Measurements from ENCODE around the gene RABGAP1L.

Gene RABGAP1L

GRCh38 chr1:174160603-174161002 is 1.3 kb downstream of the RABGAP1L start:
- POLR2A ChIA-PET (ENCODE audit: low non-redundant PET): no interaction called here
- TF ChIP-seq CTCF (conservative IDR thresholded peaks at IDR 0.05; ENCODE audit: low read depth): no peak
- CTCF ChIA-PET: no interaction called here
- H3K27ac ChIP-seq: peak overlapping the region; percentile 95
- no peak for DNase-seq (ENCODE audit: low spot score)

GRCh38 chr1:174161813-174162212 is 2.5 kb downstream of the RABGAP1L start:
- no peak overlapping the region for H3K27ac ChIP-seq
- POLR2A ChIA-PET (ENCODE audit: low non-redundant PET): interaction anchor here (0.6 kb wide), 1 partner anchor 308 kb away, joined by 3 read pairs; no protein-coding TSS in a partner anchor
- CTCF ChIA-PET: interaction anchor here (0.6 to 0.7 kb wide), 2 partner anchors 47 to 78 kb away, joined by 3 to 4 read pairs; no protein-coding TSS in a partner anchor
- no peak for TF ChIP-seq CTCF (conservative IDR thresholded peaks at IDR 0.05; ENCODE audit: low read depth)
- no peak for DNase-seq (ENCODE audit: low spot score)

- no peak for DNase-seq (ENCODE audit: low spot score)
- TF ChIP-seq CTCF (conservative IDR thresholded peaks at IDR 0.05; ENCODE audit: low read depth): no peak
- POLR2A ChIA-PET (ENCODE audit: low non-redundant PET): no interaction called here
Measured at GRCh38 chr1:174164826-174165225, 5.5 kb downstream of the RABGAP1L start.

GRCh38 chr1:174165471-174166137 is 6.3 kb downstream of the RABGAP1L start:
- CTCF ChIA-PET: interaction anchor here (0.6 to 1.9 kb wide), 2 partner anchors 32 to 52 kb away, joined by 3 to 4 read pairs; no protein-coding TSS in a partner anchor
- DNase-seq (ENCODE audit: low spot score): no peak
- TF ChIP-seq CTCF (conservative IDR thresholded peaks at IDR 0.05; ENCODE audit: low read depth): no peak
- POLR2A ChIA-PET (ENCODE audit: low non-redundant PET): no interaction called here
- peak overlapping the region; percentile 68 for H3K27ac ChIP-seq

More at GRCh38 chr1:174164826-174165225, 5.5 kb downstream of the RABGAP1L start:
- peak overlapping the region; percentile 68 for H3K27ac ChIP-seq
- CTCF ChIA-PET: interaction anchor here (0.6 kb wide), 1 partner anchor 33 kb away, joined by 3 read pairs; no protein-coding TSS in a partner anchor

- ChIA-PET CTCF (interaction anchor here (0.5 to 1.9 kb wide), 4 partner anchors 13 to 130 kb away, joined by 3 to 4 read pairs (median 4); no protein-coding TSS in a partner anchor), POLR2A (ENCODE audit: low non-redundant PET) (no interaction called here)
- no peak for TF ChIP-seq CTCF (conservative IDR thresholded peaks at IDR 0.05; ENCODE audit: low read depth)
- no peak for DNase-seq (ENCODE audit: low spot score)
- no peak overlapping the region for H3K27ac ChIP-seq
Measured at GRCh38 chr1:174166530-174167264, 7.4 kb downstream of the RABGAP1L start.

GRCh38 chr1:174167265-174167803 is 8.0 kb downstream of the RABGAP1L start:
- ChIA-PET POLR2A (ENCODE audit: low non-redundant PET) (interaction anchor here (0.6 kb wide), 1 partner anchor 22 kb away, joined by 4 read pairs; no protein-coding TSS in a partner anchor), CTCF (interaction anchor here (0.6 to 1.9 kb wide), 2 partner anchors 51 to 131 kb away, joined by 3 to 4 read pairs; no protein-coding TSS in a partner anchor)
- H3K27ac ChIP-seq: no peak overlapping the region
- DNase-seq (ENCODE audit: low spot score): no peak
- no peak for TF ChIP-seq CTCF (conservative IDR thresholded peaks at IDR 0.05; ENCODE audit: low read depth)

All from RWPE1 (cell line).